Right lobe of liver (tissue), 4 donors: ENCODE measurements around the gene WASF3.

ENCODE experiments used
- CTCF ChIP-seq, 4 donors: fragments of 200-600 bp in 3 of 4; fragments of 450-650 bp in 1 of 4; IDR thresholded peaks; one replicate each; pipeline versions ENCODE4 v1.5.1 to v1.8.0; 2016 to 2022; ENCODE audit warnings: antibody characterized with exemption in 4 of 4, mild to moderate bottlenecking in 2 of 4
- POLR2A ChIP-seq: fragments of 450-650 bp; IDR thresholded peaks from one replicate; pipeline ENCODE4 v1.6.1; 2017; ENCODE audit warnings: antibody characterized with exemption, mild to moderate bottlenecking
- donor health status: DM: no; HTN: no; CAD: no.
- donor health status: DM: no; HTN: no; CAD: no.
- donor health status: DM: no; HTN: yes; CAD: no.

GRCh38 chr13:26583662-26584061, 26.2 kb downstream of the WASF3 start:
- TF ChIP-seq CTCF (IDR thresholded peaks at IDR 0.05), result no peak
- TF ChIP-seq POLR2A, result no peak
